ENCODE results near the gene ZDHHC11. TPM values are rescaled to one million over a fixed set of nuclear protein-coding genes. Genes with fewer than 3 reads are reported as not detected.

Gene ZDHHC11, protein sequence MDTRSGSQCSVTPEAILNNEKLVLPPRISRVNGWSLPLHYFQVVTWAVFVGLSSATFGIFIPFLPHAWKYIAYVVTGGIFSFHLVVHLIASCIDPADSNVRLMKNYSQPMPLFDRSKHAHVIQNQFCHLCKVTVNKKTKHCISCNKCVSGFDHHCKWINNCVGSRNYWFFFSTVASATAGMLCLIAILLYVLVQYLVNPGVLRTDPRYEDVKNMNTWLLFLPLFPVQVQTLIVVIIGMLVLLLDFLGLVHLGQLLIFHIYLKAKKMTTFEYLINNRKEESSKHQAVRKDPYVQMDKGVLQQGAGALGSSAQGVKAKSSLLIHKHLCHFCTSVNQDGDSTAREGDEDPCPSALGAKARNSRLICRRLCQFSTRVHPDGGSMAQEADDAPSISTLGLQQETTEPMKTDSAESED
- total RNA-seq: 0.42 and 0.55 TPM in 2 replicates

GRCh38 chr5:850511-851006 lies at the start of gene ZDHHC11:
TSS of gene ZDHHC11 (minus strand) at chr5:850986. CDS start at chr5:850602, 384 bp downstream.

GRCh38 chr5:892394-893136 lies 41.8 kb upstream of the ZDHHC11 start, which contains the start of the genes BRD9 and TRIP13:
TSS of gene BRD9 (minus strand) at chr5:892801. CDS start at chr5:892657, 144 bp downstream.
TSS of gene TRIP13 (plus strand) at chr5:892884. CDS start at chr5:892999, 115 bp downstream.

GRCh38 chr5:784428-785177 lies 66.2 kb downstream of the ZDHHC11 start, which contains the start of gene ZDHHC11B:
TSS of gene ZDHHC11B (minus strand) at chr5:784729. CDS start at chr5:766919, 17,810 bp downstream.

Other genes with a start within 250 kb of the ZDHHC11 start
- 4.2 and 7.4 TPM in 2 replicates for gene CEP72, start 238.6 kb downstream of the ZDHHC11 start, total RNA-seq
- gene TPPP, start 157.6 kb downstream of the ZDHHC11 start, total RNA-seq: 0.49 and 0.94 TPM in 2 replicates
- gene ZDHHC11B, start 66.3 kb downstream of the ZDHHC11 start, total RNA-seq: not detected in 2 replicates
- 27.8 and 32.0 TPM in 2 replicates for gene BRD9, start 41.8 kb upstream of the ZDHHC11 start, total RNA-seq
- 24.7 and 63.7 TPM in 2 replicates for gene TRIP13, start 41.9 kb upstream of the ZDHHC11 start, total RNA-seq
- 0.47 TPM in 1 of 2 replicates, not detected in the other for gene NKD2, start 157.8 kb upstream of the ZDHHC11 start, total RNA-seq